ENCODE results near the gene ASIP. TPM values are rescaled to one million over a fixed set of nuclear protein-coding genes. Genes with fewer than 3 reads are reported as not detected.

Gene ASIP
- total and polyA plus RNA-seq, 2 of the 13 experiments (the other 11 are each of a cell fraction or from before 2014, with no cell fraction given) = not detected

- TF ChIP-seq ZNF589 (CRISPR knock-in tag; conservative IDR thresholded peaks at IDR 0.05) (peak; percentile 5; the same call in 1 of the 2 replicates), PCBP1 (IDR thresholded peaks at IDR 0.05; ENCODE audit: borderline replicate concordance, low read depth, low read length) (no peak), ZNF264 (CRISPR knock-in tag; IDR thresholded peaks at IDR 0.05) (no peak), HNF4A (CRISPR knock-in tag; IDR thresholded peaks at IDR 0.05) (peak; percentile 68), YEATS2 (CRISPR knock-in tag; IDR thresholded peaks at IDR 0.05; ENCODE audit: borderline replicate concordance) (no peak), NFYC (CRISPR knock-in tag; IDR thresholded peaks at IDR 0.05) (no peak), ZNF101 (CRISPR knock-in tag; IDR thresholded peaks at IDR 0.05; ENCODE audit: borderline replicate concordance, low read depth) (no peak), ZSCAN25 (CRISPR knock-in tag; IDR thresholded peaks at IDR 0.05) (peak; percentile 45; the same call in 1 of the 2 replicates), ZNF513 (CRISPR knock-in tag; conservative IDR thresholded peaks at IDR 0.05) (no peak), ZNF441 (CRISPR knock-in tag; IDR thresholded peaks at IDR 0.05; ENCODE audit: borderline replicate concordance) (no peak), KDM6A (CRISPR knock-in tag; IDR thresholded peaks at IDR 0.05; ENCODE audit: low read depth) (0 out of 2 replicates have a peak, but pooled peaks have one; percentile 21), HMG20B (CRISPR knock-in tag; conservative IDR thresholded peaks at IDR 0.05) (peak; percentile 71; the same call in 1 of the 2 replicates), FUBP1 (CRISPR knock-in tag; IDR thresholded peaks at IDR 0.05; ENCODE audit: borderline replicate concordance) (no peak), USF2 (IDR thresholded peaks at IDR 0.05; ENCODE audit: low read depth, low read length) (peak; percentile 27; the same call in 1 of the 2 replicates), USF2 (CRISPR knock-in tag; IDR thresholded peaks at IDR 0.05; ENCODE audit: borderline replicate concordance) (peak; percentile 86; the same call in 1 of the 2 replicates), ESRRA (CRISPR knock-in tag; IDR thresholded peaks at IDR 0.05; ENCODE audit: low read depth) (peak; percentile 26; the same call in 1 of the 2 replicates), HNRNPUL1 (IDR thresholded peaks at IDR 0.05; ENCODE audit: low read depth, low read length) (no peak), TBX3 (IDR thresholded peaks at IDR 0.05; ENCODE audit: borderline replicate concordance) (no peak), ATAD3A (CRISPR knock-in tag; IDR thresholded peaks at IDR 0.05) (no peak), STAT5B (CRISPR knock-in tag; IDR thresholded peaks at IDR 0.05) (no peak), ZNF274 (CRISPR knock-in tag; IDR thresholded peaks at IDR 0.05) (peak; percentile 32), NR2F1 (CRISPR knock-in tag; IDR thresholded peaks at IDR 0.05) (peak; percentile 37 to 76; a peak in 1 of 4 replicates), ZNF30 (CRISPR knock-in tag; IDR thresholded peaks at IDR 0.05) (no peak), ASH2L (IDR thresholded peaks at IDR 0.05; ENCODE audit: insufficient read length, low read depth, low read length) (peak; percentile 46)
Measured at GRCh38 chr20:34300809-34301586, 59.8 kb downstream of the ASIP start (continued).

Data from HepG2 (cell line).